Activated CD4-positive, CD25-positive, alpha-beta regulatory T cell treated with anti-CD3 and anti-CD28 coated beads, Interleukin-2, amount 50 U/mL, for 24 hours (primary cell): ENCODE data around the gene POLE.
"Not testable (repeated sequence)": the region's sequence is repeated elsewhere in the genome, so short reads cannot be mapped to it uniquely, and the experiment has no call there.

Source experiments
- ATAC-seq, 2 donors: fragments of 150-1000 bp; cut with Tn5 transposase; one replicate each; pipeline ENCODE4 v1.10.0; 2021; ENCODE audit warnings: mild to moderate bottlenecking in 1 of 2, moderate library complexity in 1 of 2

The POLE gene

DNA sequence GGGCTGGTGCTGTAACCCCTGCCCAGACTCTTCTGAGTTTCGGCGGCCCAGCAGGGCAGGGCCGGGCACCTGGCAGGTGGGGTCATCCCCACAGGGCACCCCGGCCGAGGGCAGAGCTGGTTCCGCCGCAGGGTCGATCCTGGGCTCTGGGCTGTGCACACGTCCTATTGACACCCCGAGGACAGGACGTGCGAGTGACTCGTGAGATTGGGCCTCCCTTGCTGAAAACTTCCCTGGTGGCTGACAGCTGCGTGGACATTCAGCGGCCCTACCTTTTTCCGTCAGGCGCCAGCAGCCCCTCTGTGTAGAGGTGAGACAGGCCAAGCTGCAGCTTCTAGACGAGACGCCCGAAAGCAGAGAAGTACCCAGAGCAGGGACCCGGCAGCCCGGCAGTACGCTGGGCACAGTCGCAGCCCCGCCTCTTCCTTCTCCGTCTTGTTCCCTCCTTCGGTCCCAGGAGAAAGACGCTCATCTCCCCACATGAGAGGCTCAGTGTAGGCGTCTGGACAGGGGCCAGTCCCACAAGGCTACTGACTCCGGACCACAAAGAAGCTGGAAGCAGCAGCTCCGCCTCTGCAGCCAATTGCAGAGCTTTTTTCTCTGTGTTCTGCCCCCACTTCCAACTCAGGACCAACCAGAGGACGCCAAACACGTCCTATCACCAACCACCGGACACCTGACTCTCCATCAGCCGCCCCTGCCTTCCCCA, 76.9 kb downstream of the POLE start, which contains the start of gene LRCOL1:
Gene LRCOL1, minus strand, starts transcription at position 532 of the 709 bp plus-strand sequence. CDS start 4,331 bp downstream, outside the sequence.
- ATAC-seq, result peak in 1 of 2 donors; percentile 27

DNA sequence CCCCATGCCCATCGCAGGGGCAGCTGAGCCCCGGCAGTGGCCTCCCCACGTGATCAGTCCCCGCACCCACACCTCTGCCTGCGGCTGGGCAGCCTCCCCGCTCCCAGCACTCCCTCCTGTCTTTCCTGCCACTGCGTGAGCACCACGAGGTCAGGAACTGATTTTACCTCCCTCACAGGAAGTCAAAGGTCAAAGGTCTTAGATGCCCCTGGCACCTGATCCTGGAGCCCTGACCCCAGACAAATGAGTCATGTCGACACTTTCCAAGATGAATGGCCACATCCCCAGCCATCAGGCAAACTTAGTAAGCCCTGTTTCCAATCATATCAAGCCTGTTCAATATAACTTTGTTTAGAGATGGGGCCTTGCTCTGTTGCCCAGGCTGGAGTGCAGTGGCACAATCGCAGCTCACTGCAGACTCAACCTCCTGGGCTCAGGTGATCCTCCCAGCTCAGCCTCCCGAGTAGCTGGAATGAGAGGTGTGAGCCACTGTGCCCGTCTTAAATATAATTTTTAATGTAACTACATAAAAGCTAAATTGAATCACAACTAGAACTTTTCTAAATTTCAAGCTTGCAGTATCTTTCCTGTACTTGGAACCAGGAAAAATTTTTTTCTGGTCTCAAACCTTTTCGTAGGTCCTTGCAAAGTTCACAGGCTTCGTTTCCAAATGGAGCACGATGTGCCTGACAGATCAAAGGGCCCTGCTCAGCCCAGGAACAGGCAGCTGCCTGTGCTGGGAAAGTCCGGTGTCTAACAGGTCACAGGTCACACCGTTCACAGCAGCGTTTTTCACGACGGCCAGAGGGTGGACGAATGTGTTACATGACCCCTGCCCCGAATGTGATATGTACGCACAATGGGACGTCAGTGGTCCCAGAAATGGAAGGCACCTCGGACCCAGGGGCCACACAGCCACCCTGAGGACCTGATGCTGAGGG, 78.6 kb downstream of the POLE start:
- no peak for ATAC-seq

DNA sequence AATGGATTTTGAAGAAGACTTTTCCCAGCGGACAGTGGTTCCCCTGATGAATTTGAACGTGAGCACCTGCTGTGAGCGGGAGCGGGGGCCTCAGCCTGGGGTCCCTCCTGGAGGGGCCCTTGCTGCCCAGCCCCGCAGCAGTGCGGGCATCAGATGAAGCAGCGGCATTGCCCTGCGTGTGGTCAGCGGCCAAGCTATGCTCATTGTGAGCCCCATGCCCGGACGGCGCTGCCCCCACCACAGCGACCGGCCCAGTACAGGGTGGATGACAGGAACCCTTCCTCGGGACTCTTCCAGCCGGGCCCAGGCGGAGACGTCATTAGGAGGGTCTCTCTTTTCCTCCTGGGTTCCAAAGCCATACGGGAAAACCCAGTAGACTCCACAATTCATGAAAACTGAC, 80.2 kb downstream of the POLE start:
- ATAC-seq, result no peak

DNA sequence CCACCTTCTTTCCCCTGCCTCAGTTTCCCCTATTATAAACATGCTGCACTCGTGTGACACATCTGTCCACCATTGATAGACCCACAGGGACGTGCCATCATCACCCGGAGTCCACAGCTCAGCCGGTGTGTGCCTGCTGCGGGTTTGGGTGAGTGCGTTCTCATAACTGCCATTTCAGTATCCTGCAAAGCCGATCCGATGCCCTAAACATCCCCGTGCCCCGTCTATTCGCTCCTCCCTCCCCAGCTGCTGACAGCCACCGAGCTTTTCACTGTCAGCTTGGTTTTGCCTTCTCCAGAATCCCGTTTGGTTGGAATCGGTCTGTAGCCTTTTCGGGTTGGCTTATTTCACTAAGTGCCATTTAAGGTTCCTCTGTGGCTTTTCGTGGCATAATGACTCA, 80.7 kb downstream of the POLE start:
- ATAC-seq, result no peak

DNA sequence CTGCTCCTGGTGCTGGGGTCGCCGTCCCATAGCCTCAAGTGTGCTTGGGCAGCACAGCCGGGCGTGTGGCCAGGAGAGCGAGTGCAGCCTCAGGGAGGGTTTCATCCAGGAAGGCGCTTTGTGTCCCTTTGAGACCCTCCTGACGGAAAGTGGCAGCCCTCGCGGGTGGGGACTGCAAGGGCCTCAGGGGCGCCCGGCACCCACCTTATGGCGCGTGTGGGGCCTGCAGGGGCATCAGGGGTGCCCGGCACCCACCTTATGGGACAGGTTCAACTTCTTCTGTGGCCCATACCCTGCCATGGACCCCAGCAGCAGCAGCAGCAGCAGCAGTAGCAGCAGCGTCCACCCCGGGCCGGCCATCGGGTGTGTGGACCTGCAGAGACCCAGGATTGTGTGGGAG, 81.2 kb downstream of the POLE start:
- no peak for ATAC-seq

DNA sequence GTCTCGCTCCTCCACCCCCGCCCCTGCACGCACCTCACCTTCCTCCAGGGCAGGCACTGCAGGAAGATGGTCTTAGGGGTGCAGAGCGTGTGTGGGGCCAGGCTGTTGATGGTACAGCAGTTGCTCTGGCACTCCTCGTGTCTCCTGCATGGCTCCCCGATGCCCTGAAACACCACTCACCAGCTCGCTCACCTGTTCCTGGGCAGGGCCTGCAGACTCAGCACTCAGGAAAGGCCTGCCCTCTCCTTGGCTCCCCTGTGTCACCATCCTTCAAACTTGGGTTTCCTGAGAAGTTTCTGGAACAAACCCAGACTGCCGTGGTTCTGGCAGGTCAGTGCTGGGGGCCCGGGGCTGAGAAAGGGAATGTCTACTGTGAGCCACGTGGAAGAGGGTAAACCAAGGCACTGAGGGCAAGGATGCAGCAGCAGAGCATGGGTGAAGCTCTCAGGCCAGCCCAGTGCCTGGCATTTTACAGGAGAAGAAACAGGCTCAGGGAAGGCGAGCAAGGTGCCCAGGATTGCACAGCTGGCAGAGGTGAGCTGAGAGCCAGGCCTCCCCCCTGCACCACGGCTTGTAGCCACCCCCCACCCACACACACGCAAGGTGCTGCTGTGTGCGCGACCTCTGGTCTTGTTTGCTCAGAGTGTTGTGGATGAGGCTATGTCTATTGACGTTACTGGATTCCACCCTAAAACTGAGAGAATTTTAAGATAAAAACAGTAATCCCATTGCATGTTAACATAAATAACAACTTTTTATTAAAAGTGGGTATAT, 82.3 kb downstream of the POLE start:
- no peak for ATAC-seq

DNA sequence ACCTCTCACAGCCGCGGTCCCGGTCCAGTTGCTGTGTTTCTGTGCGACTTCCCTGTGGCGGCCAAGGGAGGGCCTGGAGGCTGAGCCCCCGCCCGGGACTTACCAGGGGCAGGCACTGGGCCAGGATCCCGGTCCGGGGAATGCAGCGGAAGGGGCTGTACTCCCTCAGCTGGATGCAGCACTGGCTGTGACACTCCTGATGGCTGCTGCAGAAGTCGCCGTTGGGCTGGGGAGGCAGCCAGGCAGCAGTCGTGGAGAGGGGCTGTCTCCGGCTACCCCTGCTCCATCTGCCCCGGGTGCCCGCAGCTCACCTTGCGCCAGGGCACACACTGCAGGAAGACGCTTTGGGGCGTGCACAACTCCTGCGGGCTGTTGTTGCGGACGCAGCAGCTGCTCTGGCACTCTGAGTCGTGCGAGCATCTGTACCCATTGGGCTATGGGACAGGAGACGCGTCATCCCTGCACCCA, 83.0 kb downstream of the POLE start:
- no peak for ATAC-seq

DNA sequence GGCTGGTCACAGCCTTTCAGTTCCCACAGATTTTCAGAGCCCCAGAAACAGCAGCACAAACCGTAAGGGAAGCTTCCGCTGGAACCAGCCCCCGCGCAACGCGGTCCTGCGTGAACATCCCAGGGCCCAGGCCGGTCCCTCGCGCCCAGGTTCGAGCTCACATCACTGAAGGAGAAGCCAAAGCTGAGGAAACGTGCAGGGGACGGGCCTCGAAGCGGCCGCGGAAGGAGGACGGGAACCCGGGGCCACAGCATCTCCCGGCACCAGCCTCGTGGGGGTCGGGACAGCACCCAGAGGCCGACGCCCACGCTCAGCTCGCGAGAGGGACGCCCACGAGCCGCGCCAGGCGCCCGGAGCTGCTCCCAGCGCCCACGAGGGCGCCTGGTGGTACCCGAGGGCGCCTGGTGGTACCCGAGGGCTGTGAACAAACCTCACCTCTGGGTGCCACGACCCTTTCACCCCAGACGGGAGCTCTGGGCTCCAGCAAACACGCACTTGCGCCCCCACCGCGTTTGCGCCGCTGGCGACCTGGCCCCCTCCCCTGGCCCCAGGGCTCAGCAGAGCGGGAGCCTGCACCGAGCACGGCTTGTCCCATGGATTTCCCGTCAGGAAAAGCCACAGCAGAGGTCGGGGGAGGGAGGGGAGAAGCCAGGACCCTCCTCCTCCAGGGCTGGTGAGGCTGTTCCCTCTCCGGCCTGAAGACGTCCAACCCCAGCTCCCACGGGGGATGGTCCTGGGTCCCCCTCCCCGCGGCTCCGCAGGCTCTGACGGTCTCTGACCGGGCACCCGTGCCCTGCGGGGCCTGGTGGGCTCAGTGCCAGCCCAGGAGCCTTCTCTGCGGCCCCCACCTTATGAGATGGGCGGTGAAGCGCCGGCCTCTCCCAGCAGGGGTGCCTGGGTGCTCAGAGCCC, 83.6 kb downstream of the POLE start:
- no peak for ATAC-seq

DNA sequence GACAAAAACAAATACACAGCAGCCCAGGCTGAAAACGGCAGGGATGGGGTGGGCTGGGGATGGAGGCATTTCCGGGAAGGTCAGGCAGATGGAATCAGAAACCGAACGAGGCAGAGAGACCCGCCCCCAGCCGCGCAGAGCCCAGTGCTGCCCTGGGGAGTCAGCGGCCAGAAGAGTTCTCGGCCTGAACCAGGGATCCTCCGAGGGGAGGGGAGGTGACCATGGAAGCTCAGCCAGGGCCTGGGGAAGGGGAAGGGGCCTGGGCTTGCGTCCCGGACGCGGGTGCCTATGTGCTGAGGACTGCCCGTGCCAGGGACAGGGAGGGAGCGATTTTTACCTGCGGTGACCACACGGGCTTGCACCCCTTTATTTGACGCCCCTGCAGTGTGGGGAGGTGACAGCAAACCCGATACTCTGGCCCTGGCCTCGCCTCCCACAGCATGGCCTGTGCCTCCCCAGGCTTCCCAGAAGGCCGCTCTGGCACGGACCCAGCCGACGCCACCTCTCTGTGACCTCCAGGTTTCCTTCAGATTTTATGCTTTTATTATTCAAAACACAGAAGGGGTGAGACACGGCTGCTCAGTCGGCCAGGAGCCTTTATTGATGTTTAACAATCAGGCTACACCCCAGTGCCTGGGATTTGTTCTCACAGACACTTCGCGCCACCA, 84.4 kb downstream of the POLE start:
- no peak for ATAC-seq

DNA sequence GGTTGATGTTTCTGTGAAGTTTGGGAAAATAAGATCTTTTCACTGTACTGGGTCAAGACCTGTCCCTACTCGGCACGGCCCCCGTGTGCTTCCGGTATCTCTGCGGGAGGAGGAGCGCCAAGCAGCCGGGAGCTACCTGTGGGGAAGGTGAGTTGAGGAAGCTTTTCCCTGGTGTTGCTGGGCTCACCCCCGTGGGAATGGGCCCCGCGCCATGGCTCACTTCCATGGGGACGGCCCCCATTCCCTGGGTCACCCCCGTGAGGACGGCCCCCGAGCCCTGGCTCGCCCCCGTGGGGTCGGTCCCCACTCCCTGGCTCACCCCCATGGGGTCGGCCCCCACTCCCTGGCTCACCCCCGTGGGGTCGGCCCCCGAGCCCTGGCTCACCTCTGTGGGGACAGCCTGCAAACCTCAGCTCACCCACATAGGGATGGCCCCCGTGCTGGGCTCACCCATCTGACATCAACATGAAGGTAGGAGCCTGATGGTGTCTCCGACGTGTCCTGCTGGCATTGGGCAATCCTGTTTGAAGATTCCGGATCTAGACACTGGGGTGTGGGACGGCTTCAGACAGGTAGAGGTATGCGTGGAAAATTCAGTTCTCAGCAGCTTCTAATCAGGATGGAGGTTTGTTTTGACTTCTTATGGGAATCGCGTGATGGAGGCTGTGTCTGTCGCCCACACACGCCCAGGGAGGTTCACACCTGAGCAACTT, 85.8 kb downstream of the POLE start:
- no peak for ATAC-seq

DNA sequence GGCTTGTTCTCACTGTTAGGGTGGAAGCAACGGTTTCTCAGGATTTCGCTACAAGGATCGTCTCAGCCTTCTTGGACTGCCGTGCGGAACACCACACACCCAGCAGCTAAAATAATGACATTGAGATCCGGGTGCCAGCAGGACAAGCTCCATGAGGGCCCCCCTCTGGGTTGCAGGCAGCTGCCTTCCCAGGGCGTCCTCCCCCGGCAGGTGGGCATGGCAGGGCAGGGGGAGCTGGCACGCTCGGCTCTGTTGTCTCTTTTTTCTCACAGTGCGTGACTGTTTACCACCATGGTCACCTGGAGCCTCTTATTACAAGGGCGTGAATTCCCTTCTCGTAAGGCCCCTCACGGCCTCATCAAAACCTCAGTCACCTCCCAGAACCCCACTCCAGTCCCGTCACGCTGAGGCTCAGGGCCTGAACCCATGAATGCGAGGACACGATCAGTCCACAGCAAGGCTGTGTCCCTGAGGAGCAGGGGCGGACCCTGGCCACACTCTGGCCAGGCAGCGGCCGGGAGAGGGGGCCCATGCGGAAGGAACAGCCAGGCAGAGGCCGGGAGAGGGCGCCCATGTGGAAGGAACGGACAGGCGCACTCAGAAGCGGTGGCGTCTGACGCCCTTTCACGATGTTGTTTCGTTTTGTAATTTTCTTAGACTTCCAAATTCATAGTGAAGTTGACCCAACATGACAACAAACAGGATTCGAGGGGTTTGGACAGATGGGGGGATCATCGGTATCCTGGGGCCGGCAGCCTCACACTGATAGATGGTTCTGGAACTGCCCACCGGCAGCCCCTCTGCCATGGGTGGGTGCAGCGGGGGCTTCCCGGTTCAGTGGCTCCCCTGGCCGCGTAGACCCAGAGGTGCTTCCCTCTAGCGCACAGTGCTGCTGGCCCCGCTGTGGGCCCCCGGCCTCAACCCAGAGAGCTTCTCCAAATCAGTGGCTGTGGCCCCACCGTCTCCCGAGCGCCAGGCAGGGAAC, 86.8 kb downstream of the POLE start:
- peak in 1 of 2 donors; percentile 33 for ATAC-seq

DNA sequence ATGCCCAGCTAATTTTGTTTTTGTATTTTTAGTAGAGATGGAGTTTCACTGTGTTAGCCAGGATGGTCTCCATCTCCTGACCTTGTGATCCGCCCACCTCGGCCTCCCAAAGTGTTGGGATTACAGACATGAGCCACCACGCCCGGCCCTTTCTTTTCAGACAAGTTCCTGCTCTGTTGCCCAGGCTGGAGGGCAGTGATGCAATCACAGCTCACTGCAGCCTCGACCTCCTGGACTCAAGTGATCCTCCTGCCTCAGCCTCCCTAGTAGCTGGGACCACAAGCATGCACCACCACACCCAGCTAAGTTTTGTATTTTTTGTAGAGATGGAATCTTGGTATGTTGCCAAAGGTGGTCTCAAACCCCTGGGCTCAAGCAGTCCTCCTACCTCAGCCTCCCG, 87.6 kb downstream of the POLE start:
- ATAC-seq, result not testable (repeated sequence)

DNA sequence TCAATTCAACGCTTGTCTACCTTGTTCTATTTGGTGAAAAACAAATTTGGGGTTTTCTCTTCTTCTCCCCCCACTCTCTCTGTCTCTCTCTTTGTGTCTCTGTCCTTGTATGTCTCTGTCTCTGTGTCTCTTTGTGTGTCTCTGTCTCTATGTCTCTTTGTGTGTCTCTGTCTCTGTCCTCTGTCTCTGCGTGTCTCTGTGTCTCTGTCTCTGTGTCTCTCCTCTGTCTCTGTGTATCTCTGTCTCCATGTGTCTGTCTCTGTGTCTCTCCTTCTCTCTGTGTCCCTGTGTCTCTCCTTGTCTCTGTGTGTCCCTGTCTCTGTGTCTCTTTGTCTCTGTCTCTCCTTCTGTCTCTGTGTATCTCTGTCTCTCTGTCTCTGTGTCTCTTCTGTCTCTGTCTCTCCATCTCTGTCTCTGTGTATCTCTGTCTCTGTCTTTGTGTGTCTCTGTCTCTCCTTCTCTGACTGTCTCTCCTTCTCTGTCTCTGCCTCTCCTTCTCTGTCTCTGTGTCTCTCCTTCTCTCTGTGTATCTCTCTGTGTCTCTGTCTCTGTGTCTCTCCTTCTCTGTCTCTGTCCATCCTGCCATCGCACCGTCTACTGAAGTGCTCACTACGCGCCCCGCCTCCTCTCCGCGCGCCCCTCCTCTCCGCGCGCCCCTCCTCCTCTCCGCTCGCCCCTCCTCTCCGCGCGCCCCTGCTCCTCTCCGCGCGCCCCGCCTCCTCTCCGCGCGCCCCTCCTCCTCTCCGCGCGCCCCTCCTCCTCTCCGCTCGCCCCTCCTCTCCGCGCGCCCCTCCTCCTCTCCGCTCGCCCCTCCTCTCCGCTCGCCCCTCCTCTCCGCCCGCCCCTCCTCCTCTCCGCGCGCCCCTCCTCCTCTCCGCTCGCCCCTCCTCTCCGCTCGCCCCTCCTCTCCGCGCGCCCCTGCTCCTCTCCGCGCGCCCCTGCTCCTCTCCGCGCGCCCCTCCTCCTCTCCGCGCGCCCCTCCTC, 89.5 kb downstream of the POLE start:
- no peak for ATAC-seq

DNA sequence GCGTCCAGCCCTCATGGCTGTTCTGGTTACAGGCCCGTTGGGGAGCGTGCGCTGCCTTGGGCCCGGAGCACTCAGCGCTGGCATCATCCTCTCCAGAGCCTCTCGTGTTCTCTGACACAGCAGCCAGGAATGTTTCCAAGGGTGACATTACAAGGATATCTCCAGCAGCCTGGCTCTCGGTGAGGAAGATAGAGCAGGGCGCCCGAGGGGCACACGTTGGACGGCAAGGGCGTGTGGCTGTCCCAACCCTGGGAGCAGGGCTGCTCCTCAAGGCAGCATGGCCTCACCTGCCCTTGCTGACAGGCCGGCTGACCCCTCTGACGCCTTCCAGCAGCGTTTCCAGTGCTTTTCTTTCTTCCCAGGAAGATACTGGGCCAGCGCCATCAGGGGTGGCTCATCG, 91.1 kb downstream of the POLE start:
- ATAC-seq, result no peak

DNA sequence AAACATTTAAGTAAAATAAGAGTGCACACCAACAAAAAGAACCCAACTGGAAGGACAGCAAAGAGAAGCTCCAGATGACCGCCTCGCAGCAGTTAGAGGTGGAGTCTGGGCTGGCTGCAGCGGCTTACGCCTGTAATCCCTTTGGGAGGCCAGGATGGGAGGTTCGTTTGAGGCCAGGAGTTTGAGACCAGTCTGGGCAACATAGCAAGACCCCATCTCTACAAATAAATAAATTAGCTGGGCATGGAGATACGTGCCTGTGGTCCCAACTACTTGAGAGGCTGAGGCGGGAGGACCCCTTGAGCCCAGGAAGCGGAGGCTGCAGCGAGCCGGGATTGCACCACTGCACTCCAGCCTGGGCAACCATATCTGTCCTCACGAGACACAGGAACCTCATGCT, 92.0 kb downstream of the POLE start:
- no peak for ATAC-seq

DNA sequence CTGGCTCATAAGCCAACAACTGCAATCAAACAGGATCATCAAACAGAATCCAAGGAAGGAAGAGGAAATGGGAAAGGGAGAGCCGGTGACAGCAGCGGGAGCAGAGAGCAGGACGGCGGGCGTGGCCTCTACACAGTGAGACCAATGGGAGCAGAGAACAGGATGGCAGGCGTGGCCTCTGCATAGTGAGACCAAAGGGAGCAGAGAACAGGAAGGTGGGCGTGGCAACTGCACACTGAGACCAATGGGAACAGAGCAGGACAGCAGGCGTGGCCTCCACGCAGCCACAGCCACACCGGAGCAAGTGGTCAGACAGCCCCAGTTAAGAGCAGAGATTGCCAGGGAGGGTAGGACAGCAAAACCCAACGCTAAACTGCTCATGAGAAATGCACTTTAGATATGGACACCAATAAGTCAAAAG, 93.2 kb downstream of the POLE start:
- ATAC-seq, result peak; percentile 55 to 73

DNA sequence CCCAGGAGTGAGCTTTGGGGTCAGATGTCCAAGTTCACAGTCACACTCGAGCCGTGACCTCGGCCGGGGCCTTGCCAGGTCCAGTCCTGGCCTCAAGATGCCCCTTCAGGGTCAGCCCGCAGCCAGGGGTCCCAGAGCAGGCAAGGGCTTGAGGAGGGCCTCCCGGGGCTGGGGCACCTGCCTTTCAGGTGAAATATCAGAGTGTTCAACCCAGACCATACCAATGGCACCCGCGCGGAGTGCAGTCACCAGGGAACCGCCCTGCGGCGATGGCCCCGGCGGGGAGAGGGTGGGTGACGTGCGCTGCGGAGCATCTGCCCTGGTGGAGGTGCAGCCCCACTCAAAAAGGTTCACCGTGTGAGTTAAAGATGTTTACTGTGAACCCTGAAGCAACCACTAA, 93.6 kb downstream of the POLE start:
- no peak for ATAC-seq

DNA sequence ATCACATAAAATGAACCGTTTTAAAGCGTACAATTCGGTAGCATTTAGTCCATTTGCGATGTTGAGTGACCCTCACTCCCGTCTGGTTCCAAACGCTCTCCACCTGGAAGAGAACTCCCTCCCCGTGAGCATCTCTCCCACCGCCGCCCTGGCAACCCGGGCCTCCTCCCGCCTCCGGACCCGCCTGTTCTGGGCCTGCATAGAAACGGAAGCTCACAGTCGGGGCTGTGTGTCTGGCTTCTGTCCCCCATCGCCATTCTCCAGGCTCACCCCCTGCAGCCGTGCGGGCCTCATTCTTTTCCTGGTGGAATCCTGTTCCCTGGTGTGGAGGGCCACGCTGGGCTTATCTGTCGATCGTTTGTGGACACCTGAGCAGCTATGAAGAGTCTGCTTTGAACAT, 94.1 kb downstream of the POLE start:
- ATAC-seq, result no peak
